Epithelial cell of prostate (primary cell): ENCODE measurements around the gene PLPP2.

Source experiments
- DNase-seq: peaks from one replicate; pipeline ENCODE4 v3.0.0-alpha.2; 2011; ENCODE audit warnings: low read depth, low spot score
- H3K27ac ChIP-seq: fragments of 450-650 bp; 2 replicates; pipeline ENCODE4 v1.5.1; 2017; ENCODE audit warnings: mild to moderate bottlenecking

Gene PLPP2

DNA sequence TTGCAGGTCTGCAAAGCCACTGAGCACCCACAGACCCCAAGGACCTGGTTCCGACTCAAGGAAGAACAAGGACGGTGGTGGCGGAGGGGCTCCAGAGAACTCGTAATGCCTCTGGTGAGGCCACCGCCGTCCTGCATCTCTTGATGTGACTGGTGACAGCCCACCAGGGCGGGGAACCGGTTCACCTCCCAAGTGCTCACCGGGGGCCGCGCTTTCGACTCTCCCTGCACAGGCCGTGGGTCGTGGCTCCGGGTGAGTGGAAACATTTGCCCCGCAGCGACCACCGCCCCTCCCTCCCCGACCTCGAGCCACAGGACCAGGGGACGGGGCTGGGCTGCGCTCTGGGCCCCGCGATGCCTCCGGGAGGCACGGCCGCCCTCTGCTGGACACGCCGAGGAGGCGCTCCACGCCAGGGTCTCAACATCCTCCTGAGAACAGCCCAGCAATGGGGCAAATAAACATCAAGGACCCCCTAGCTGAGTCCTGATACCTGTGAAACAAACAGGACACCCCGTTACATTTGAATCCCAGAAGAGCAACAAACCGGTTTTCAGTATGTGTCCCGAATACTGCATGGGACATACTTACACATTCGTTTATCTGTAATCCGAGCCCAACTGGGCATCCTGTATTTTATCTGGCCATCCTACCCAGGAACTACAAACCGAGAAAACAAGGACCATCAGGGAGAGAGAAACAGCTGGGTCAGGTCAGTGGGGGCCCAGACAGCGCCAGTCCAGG lies 3.9 kb upstream of the PLPP2 start:
- no peak for DNase-seq

DNA sequence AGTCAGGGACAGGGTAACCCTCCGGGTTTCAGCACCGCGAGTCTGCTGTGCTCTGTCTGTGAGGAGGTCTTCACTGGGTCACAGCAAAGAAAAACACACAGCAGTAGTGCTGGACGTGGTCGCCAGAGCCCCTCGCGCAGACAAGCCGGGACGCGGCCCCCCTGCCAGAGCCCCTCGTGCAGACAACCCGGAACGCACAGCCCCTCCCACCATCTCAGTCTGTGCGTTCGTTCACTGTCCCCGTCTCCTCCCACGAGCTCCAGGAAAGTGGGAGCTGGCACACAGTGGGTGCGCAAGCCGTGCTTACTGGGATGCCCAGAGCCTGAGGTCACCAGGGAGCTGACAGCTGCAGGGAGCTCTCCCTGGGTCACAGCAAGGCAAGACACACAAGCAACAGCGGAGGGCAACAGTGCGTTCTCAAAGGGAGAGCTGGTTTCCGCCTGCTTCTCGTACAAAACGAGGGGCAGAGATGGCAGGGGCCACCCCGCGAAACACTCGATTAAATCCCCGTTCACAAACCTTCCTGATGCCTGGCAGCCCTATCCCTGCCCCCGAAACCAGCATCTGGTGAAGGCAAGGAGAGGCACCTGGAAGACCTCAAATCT lies 3.2 kb upstream of the PLPP2 start:
- H3K27ac ChIP-seq: no peak overlapping the region
- DNase-seq: no peak

More for the DNA sequence above, 3.9 kb upstream of the PLPP2 start:
- no peak overlapping the region for H3K27ac ChIP-seq

DNA sequence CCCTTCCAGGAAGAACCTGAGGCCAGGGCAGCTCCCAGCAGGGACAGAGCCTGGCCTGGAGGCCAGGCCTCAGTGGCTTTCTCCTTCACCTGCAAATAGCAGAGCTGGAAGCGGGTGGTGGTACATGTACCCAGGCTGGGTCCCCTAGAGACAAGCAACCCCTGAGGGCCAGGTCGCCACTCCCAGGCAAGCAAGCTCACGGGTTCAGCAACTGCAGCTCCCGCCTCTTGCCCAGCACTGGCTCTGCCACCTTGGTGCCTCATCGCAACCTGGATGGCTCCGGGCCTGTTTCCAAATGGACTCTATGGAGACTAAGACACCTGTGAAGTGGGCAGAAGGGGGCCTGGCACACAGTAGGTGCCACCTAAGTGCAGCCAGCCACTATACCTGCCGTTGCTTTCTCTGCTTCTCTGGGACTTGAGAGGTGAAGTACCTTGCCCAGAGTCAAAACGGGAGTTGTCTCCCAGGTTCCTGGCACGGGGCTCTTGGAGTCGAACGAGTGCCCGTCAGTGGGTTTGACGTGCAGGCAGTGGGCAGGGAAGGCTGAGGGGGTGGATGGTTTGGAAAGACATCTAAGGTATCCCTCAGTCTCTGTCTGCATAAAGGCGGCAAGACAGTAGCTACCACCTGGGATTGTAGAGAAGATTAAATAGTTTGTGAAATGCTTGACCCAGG lies 2.4 kb upstream of the PLPP2 start:
- no peak overlapping the region for H3K27ac ChIP-seq
- DNase-seq: no peak

DNA sequence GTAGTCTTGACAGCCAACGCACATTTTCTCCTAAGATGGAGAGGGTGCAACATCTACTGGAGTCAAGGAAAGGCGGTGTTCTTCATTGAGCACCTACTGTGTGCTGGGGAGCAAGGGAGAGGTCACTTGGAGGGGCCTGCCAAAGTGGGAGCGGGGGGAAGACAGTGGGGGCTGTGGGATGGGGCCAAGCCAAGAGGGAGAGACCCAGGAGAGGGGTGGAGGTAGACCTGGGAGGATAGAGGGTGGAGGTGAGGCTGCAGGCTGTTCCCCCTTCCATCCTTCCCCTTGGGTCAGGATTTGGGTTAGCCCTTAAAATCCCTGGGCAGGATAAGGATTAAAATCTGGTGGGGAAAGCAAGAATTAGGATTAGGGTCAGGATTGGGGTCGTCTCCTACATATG lies 1.7 kb upstream of the PLPP2 start:
- no peak overlapping the region for H3K27ac ChIP-seq
- DNase-seq: no peak

DNA sequence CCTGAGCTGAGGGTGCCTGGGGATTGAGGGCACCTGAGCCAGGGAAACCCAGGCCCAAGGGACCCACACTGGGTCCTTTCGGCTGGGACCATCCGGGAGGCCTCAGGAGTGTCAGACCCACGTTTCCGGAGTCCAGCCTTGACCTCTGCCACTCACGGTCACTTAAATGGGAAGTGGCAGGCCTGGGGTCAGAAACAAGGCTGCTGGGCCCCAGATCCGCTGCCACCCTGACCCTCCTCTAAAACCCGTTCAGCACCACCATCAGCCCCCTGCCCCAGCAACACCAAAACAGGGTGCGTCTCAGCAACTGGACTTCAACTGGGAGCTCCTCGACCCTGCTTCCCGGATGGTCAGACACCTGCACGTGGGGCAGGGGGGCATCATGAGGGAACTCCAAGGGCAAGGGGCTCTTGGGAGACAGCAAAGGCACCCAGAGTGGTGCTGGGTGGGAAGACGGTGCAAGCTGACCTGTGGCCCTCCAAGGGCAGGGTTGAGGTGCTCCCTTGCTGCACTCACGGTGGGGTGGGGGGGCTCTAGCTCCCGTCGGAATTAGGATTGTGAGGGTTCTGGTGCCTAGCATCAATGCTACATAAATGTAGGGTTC lies 1.2 kb upstream of the PLPP2 start:
- DNase-seq: no peak
- H3K27ac ChIP-seq: no peak overlapping the region

DNA sequence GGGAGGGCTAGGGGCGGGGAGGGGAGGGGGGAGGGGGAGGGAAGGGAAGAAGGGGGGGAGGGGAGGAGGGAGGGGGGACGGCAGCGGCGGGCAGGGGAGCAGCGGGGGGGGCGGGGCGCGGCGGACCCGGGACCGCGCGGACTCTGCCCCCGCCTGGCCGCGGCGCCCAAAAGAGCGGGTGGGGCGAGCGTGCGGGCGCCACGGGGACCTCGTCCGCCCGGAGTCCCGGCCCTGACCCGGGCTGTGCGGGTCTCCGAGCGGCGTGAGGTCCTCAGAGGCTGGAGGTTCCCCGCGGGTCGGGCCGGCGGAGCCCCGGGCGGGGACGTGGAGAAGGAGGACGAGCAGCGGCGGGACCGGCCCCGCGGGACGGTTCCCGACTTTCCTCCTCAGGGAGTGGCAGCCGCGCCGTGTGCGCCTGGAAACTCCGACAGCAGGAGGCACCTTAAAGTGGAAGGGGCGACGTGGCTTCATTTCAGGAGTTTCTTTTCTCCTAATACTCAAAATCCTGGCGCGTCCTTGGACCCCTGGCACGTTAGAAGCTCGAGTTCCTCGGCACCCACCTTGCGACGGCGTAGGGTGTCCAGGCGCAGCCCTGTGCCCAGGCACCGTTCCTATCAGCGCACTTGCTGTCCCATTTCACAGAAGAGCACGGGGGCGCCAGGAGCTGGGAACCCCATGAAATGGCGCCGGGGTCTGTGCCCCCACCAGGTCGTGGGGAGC lies 518 bp upstream of the PLPP2 start:
- H3K27ac ChIP-seq: no peak overlapping the region
- no peak for DNase-seq

DNA sequence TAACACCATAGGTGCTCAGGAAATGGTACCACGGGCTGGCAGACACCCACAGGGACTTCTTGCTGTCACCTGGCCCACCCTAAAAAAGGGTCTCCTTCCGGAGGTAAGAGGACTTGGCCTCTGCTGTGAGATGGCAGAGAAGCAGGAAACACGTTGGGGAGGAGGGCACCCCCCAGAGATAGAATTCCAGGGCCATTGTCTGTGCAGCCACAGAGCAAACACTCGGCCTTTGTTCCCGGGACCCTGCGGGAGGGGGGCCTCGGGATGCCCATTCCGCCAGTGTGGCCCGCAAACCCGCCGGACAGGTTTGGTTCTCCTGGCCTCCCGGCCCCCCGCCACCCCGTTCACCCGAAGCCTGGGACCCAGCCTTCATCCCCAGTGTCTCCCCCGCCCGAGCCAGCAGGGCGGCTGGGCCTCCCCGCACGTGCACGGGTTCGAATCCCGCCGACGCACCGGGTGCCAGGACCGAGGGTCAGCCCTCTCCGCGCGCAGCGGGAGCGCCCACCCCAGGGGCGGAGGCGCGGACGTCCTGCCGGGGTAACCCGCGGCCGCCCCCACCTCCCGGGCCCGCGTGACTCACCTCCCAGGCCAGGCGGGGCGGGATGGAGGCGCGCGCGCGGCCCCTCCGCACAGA lies 714 bp downstream of the PLPP2 start:
- peak overlapping the region; percentile 83 for H3K27ac ChIP-seq

DNA sequence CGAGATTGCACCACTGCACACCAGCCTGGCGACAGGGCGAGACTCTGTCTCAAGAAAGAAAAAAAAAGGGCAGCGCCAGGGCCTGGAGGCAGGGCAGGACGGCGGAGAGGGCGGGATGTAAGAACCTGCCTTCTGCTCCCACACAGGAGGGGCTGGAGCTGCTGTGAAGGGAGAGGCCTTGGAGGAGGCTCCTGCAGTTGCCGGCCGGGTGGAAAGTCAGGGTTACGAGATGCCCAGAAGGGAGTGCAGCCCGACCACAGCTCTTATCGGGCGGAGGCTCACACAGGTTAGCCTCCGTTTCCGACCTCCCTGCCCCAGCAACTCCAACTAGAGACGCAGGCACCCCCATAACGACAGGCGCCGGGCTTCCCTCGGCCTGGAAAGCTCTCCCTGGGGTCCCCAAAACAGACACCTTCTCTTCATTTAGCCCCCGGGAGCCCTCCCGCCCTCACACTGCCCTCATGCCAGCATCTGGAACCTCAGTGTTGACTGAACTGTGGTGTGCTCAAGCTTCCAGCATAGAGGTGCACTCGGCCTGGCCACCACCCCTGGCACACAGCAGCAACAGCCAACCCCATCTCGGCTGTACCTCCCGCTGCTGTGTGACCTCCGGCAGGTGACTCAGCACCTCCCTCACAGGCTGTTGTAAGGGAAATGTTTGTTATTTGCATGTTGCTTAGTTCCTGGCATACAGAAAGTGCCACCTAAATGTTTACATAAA lies 1.4 kb downstream of the PLPP2 start:
- peak; percentile 78 for DNase-seq
- H3K27ac ChIP-seq: peak overlapping the region; percentile 83

More for the DNA sequence above, 714 bp downstream of the PLPP2 start:
- DNase-seq: no peak

DNA sequence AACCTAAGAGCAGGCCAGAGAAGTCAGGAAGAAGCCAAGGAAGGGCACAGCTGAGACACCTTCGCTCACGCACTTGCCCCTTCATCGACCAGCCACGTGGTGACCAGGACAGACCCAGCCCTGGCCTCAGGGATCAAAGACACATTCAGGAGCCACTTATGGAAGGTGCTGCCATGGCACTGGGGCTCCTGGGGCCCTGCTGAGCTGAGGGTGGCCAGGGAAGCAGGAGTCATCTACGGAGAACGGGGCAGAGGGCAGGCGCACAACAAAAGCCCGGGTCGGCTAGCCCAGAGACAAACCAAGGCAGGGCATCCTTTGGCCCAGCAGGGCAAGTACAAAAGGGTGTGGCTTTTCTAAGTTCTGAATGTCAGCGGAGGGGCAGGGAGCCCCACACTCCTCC lies 2.3 kb downstream of the PLPP2 start:
- DNase-seq: no peak
- peak overlapping the region; percentile 83 for H3K27ac ChIP-seq

DNA sequence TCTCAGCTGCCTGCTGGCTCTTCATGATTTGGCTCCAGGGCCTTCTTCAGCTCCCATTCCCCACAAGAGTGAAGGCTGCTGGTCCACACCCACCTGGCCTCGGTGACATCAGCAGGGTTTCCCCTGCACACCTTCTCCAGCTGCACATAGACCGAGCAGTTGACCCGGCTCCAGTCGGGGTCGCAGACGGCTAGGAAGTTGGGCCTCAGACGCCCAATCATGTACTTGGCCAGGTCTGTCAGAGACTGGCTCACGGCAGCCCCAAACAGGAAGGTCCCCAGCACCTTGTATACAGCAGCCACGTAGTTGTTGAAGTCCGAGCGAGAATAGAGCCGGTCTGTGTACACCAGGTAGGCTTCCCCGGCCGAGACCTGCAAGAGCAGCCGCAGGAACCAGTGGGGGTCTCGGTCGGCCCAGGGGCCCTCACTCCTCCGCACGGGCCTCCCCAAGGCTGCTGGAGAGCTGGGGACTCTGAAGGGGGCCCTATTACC lies 3.8 kb downstream of the PLPP2 start:
- DNase-seq: no peak
- no peak overlapping the region for H3K27ac ChIP-seq

DNA sequence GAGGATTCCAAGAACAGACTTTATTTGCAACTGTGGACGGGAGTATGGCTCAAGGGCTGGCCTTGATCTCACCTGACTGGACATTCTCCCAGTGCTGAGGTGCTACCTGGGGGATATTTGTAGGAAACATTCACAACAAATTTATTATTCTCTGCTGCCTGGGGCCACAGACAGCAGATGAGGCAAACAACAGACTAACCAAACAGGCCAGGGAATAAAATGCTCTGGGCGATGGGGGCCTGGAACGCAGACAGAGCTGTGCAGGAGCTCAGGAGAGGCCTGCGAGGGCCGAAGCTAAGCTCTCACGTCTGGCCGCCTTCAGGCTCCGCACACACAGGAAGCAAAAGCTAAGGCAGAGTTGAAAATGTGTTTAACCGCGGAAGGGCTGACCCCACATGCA lies 7.8 kb downstream of the PLPP2 start:
- H3K27ac ChIP-seq: no peak overlapping the region
- no peak for DNase-seq

DNA sequence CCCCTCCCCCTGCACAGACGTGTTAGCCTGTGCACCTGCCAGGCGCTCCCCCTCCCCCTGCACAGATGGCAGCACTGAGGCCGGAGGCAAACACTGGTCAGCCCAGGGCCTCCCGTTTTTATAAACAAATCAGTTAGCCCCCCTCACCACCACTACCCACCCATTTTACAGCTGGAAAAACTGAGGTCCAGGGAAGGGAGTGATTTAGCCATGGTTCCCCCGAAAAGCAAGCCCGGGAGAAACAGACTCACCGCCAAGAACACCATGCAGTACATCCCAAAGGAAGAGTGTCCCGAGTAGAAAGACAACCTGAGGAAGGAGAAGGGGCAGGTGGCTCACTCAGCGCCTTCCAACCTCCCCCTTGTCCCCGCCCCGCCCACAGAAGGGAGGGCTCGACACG lies 8.7 kb downstream of the PLPP2 start:
- no peak overlapping the region for H3K27ac ChIP-seq
- no peak for DNase-seq

DNA sequence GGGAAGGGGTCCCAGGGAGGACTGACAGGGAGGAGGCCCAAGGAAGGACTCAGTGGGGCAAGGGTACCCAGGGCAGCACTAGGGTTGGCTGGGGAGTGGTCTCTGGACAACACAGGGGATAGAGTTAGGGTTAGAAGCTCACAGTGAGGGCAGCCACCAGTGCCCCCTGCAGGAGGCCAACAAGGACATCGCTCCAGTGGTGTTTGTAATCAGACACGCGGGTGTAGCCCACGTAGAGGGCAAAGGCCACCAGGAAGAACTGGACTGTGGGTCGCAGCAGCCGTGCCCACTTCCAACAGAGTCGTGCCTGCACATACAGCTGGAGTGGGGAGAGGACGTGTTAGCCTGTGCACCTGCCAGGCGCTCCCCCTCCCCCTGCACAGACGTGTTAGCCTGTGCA lies 9.2 kb downstream of the PLPP2 start:
- H3K27ac ChIP-seq: no peak overlapping the region
- DNase-seq: no peak

DNA sequence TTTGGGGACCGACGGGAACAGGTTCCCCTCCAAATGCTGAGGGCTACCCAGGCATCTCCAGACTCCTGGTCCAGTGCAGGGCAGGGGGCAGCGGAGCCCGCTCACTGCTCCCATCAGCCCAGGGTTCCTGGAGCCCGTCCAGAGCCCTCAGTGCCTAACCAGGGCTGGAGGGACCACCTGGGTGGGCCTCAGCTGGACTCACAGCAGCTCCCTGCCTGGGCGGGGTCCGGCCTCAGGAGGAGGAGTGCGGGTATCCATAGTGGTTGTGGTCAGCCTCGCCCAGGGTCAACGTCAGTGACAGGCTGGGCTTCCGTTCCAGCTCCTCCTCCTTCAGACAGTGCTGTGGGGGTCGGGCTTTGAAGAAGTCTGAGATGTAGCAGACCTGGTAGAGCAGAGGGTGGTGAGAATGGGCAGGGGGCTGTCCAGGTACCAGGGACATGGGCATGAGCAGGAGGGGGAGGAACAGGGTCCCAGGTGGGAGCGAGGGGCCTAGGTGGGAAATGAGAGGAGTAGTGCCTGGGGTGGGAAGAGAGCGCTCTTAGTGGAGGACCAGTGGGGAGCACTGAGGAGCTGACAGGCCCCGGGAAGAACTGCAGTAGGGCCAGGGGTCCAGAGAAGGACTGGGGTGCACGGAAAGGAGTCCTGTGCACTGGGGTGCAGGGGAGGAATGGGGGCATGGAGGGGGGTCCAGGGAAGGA lies 9.9 kb downstream of the PLPP2 start:
- no peak overlapping the region for H3K27ac ChIP-seq
- no peak for DNase-seq

DNA sequence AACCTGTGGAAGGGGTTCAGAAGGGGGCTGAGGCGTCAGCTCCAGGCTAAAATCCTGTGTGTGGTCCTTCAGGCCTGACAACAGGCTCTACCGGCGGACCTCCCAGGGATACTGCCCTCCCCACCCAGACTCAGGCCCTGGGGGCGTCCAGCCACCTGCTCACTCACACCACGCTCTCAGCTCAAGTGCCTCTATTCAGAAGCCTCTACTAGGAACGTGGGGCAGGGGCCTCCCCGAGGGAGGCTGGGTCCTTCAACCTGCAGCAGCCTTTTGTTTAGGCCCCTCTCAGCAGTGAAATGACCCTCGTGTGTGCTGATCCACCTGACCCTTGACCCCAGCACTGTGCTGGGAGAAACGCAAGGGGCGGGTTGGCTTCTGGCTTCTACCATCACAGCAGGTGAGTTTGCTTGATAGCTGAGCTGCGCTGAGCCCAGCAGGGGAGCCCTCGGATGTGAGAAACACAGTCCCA lies 10.6 kb downstream of the PLPP2 start:
- no peak for DNase-seq
- H3K27ac ChIP-seq: no peak overlapping the region

DNA sequence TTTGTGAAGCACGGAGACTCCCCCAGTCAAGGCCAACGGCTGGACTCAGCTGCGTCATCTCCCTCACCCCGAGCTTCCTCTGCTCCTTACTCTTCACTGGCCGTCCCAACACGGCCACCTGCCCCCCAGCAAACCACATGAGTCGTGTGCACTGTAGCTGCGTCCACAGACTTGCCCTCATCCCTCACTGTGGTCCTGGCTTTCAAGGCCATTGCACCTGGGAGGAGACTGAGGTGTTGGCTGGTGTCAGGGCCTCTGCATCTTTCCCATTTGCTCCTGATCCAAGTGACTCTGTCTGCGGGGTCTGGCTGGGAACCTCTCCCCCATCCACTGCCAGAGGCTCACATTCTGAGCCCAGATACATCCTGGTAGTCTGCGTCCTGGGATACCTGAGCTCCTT lies 11.5 kb downstream of the PLPP2 start:
- no peak for DNase-seq
- no peak overlapping the region for H3K27ac ChIP-seq

DNA sequence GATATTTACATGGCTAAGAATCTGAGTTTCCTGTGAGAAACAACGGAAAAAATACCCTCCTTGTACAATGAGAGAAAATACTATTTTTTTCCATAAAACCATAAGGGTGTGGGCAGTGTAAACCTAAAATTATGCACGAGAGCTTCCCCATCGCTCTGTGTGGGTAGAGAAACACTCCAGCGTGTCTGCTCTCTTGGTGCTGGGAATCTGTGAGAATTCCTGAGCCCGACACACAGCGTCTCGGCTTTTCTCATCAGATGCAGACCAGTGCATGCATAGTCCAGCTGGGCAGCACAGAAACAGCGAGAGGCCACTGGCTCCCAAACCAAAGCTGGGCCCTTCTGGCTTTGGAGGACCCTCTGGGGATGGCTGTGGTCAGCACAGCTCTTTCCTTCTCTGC lies 12.0 kb downstream of the PLPP2 start:
- DNase-seq: no peak
- no peak overlapping the region for H3K27ac ChIP-seq

DNA sequence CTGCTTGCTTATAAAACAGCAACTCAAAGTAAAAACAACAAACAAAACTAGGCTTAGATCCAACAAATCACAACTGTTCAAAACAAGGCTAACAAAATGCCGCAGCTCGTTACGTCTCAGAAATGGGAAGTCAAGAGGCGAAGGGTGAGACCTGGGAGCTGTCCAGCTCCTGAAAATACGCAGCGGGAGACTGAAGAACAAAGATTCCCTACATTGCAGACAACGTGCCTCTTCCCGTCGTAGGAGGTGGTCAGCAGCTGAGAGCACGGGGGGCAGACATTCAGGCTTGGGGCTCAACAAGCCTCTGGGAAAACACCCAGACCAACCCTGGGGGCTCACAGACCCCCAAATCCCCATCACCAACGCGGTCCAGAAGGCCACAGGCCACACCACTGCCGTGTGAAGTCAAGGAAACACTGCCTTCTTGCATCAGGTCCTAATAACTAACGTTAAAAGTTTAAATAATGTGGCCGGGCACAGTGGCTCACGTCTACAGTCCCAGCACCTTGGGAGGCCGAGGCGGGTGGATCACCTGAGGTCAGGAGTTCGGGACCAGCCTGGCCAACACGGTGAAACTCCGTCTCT lies 13.5 kb downstream of the PLPP2 start:
- no peak for DNase-seq
- no peak overlapping the region for H3K27ac ChIP-seq
